Measurements from ENCODE around the gene LAMA2.
A peak's percentile ranks its signal among the peaks of the same experiment; 100 is the strongest.

The LAMA2 gene

GRCh38 chr6:129370268-129370916 lies 487.5 kb downstream of the LAMA2 start:
- DNase-seq (ENCODE audit: low spot score) = peak; percentile 51

DNA sequence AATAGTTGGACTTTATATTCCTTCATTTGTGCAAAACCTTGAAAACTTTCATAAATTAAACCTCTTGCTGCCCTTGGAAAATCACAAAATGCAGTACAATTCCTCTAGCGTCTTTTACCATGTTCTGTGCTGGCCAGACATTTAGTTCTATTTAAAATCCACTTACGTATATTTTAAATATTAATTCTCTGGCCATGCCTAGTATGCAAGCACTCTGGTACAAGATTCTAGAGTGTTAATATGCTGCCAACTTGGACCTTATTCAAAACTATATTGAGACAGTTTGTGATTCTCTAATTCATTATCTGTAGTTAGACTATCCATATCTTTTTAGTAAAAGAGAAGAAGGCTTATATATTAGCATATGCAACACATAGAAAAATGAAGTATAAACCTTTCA lies 498.9 kb downstream of the LAMA2 start:
- DNase-seq (ENCODE audit: low spot score) = no peak

- no peak for DNase-seq (ENCODE audit: low spot score)
Measured at GRCh38 chr6:129382916-129383315, 500.0 kb downstream of the LAMA2 start.

DNA sequence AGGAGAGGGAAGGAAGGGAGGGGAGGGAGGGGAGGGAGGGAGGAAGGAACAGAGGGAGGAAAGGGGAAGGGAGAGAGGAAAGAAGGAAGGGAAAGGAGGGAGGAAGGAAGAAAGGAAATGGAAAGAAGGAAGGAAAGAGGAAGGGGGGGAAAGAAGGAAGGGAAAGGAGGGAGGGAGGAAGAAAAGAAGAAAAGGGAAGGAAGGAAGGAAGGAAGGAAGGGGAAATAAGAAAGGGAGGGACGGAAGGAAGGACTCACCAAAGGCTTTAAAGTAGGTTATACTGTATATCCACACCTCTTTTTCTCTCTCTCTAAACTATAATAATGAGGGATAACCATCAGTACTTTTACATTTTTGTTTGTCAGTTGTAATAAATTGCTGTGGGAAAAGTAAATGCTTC lies 502.2 kb downstream of the LAMA2 start:
- DNase-seq (ENCODE audit: low spot score) = no peak

GRCh38 chr6:129390900-129391299 lies 508.0 kb downstream of the LAMA2 start:
- no peak for DNase-seq (ENCODE audit: low spot score)

DNA sequence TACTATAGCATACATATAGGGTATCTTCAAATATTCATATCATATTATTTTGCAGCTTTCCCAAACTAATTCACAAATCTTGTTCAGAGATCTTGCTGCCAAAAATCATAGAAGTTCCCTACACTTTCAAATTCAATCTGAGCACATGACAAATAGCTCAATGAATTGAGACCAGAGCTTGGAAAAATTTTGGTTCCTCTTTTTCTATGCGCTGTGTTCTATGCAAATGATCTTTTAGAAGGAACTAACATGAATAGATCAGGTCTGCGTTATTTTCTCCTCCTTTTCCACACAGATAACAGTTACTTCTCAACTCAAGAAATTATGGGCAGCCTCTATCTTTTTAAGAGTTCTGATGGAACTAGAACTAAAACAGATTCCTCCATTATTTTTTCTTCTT lies 510.7 kb downstream of the LAMA2 start:
- DNase-seq (ENCODE audit: low spot score) = no peak

DNA sequence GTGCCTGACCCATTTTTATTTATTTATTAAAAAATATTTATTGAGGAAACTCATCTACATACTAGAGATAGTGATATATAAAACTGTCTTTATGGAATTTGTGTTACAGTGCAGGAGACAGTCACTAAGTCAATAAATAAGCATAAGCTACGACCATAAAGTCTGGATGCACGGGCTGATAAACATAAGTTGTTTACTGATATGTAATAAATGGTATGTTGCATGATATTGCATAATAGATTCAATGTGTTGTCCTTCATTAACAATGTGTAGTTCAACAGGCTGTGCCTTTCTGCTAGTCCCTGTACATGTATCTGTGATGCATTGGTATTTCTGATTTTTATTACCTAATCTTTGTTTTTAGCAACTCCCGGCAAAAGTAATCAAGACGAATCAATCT lies 515.8 kb downstream of the LAMA2 start:
- no peak for DNase-seq (ENCODE audit: low spot score)

- DNase-seq (ENCODE audit: low spot score) = no peak
Measured at GRCh38 chr6:129402244-129402643, 519.3 kb downstream of the LAMA2 start.

DNA sequence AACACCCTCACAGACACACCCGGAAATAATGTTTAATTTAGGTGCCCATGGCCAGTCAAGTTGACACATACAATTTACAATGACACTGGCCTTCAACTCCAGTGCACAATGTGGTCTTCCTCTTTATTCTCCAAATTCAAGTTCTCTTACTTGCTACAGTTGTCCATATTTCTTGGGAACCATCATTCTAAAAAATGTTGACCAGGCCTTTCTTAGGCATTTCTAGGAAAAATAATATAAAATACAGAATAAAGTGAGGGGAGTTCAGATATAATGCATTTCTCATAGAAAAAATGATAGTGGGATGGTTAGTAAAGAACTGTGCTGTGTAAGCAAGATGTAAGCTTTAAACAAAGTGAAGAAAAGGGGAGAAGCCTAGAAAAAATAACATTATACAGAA lies 528.2 kb downstream of the LAMA2 start:
- no peak for DNase-seq (ENCODE audit: low spot score)

- DNase-seq (ENCODE audit: low spot score) = no peak
Measured at GRCh38 chr6:129416337-129416990, 533.5 kb downstream of the LAMA2 start.

DNA sequence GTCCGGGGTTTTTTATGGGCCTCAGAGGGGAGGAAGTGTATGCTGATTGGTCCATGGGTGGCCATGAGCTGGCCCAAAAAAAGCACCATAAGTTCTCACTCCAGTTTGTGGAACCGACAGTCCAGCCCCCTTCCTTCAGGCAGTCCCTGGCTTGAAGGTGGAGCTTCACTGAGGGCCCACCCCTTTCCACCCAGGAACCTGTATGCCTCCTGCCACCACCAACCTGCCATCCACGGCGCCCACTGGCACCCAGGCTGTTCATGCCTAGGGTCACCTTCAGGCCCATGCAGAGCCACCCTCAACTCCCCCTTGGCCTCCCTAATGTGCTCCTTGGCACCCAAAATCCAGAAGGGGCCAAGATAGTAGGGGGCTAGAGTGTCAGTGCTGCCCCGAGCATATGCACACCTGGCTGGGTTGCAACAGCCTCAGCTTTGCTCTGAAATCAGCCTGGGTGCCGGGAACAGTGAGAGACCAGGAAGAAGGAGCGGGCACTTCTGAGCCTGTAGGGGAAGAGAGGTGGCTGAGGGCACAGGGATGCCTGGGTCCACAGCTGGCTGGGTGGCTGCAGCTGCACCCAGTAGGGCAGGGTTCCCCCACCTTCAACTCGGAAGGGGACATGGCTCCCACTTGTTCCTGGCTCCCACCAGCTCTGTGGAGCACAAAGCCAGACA lies 534.6 kb downstream of the LAMA2 start:
- no peak for DNase-seq (ENCODE audit: low spot score)

DNA sequence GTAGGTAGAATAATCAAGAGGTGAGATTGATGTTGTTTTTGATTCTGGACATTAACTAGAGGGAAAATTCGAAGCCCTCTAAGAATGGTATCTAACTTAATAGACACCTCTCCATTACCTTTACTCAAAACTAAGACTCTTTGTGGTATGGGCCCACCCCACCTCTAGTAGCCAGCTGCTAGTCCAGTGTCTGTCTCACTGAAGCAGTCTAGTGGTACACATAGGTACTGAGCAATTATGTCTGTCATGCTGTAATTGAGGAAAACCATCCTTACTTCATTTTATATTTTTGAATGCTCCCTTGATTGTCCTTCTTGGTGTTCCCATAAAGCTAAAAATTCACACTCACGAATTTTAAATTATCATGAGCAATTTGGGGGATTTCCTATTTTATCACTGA lies 536.4 kb downstream of the LAMA2 start:
- DNase-seq (ENCODE audit: low spot score) = no peak

DNA sequence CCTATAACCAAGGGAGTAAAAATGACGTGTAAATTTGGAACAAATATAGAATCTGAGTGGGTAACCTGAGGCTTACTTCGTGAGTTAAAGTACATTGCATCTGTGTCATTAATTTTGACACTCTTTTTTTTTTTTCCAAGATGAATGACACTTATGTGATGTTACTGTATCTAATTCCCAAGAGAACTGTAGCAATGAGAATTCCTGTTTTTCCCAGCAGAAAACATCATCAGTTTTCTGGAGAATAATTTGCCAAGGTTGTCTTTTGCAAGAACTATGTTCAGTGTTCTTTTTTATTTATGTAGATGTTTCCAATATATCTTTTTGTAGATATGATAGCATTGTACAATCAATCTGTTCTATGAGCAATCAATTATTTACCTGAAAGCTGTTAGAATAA lies 543.4 kb downstream of the LAMA2 start:
- no peak for DNase-seq (ENCODE audit: low spot score)

- DNase-seq (ENCODE audit: low spot score) = no peak
Measured at GRCh38 chr6:129429956-129430355, 547.0 kb downstream of the LAMA2 start.

- no peak for DNase-seq (ENCODE audit: low spot score)
Measured at GRCh38 chr6:129432738-129433137, 549.8 kb downstream of the LAMA2 start.

DNA sequence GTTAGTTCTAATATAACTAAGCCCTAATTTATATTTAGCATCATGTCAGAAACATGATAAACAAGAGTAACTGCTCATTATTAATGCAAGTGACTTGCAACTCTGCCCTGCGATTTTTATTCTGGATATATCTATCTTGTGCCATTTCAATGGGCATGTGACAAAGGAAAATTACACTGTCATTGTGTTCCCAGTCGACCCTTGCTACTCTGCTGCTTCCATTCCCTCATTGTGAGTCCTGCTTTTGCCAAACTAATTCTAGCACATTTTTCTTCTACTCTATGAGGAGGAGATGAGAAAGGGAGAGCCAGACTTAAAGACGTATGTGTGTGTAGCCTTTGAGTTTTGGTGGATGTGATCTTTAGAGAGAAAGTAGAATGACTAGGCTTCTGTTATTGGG lies 551.2 kb downstream of the LAMA2 start:
- no peak for DNase-seq (ENCODE audit: low spot score)

DNA sequence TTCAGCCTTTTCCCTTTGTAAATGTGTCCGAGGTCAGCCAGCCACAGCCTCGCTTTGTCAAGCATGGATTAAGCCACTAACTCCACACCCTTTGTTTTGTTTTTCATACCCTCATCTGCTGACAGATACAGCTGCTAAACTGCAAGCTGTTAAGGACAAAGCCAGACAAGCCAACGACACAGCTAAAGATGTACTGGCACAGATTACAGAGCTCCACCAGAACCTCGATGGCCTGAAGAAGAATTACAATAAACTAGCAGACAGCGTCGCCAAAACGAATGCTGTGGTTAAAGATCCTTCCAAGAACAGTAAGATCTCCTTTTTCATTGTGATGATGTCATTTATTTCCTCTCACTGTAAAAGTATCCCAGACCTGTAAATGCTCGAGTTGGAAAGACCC lies 557.8 kb downstream of the LAMA2 start:
- DNase-seq (ENCODE audit: low spot score) = peak; percentile 38

- DNase-seq (ENCODE audit: low spot score) = no peak
Measured at GRCh38 chr6:129444683-129445082, 561.7 kb downstream of the LAMA2 start.

- no peak for DNase-seq (ENCODE audit: low spot score)
Measured at GRCh38 chr6:129446272-129447197, 563.6 kb downstream of the LAMA2 start.

- no peak for DNase-seq (ENCODE audit: low spot score)
Measured at GRCh38 chr6:129447198-129447565, 564.2 kb downstream of the LAMA2 start.

DNA sequence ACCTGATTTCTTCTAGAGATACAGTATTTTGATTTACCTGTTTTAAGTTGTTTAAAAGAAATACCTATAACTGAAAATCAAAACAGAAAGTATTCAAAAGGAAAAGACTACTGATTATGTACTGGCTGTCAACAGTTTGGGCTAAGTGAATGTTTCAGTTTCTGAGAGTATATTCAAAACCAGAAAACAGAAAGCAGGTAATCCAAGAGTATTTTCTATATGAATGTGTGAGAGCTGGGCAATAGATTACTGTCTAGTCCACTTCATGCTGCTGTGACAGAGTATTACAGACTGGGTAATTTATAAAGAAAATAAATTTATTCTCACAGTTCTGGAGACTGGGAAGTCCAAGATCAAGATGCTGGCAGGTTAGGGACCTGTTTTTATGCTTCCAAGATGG lies 566.0 kb downstream of the LAMA2 start:
- DNase-seq (ENCODE audit: low spot score) = no peak

DNA sequence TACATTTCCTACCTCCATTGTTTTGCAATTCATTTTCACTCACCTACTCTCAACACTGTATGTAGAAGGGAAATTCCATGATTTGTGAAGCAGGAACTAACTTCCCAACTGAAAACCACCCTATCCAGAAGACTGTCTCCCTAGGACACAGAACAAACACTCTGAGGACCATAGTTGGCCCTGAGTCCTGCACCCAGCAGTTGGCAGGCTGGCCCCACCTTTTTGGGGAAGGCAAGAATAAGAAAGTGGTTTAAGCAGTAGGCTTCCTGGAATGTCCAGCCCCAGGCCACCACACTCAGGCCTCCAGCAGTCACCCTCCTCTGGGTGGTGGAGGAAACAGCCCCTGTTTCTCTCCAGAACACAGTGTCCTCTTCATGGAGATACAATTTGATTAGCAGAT lies 568.2 kb downstream of the LAMA2 start:
- no peak for DNase-seq (ENCODE audit: low spot score)

- DNase-seq (ENCODE audit: low spot score) = no peak
Measured at GRCh38 chr6:129453073-129453472, 570.1 kb downstream of the LAMA2 start.
